ENCODE measurements around the gene FBXL19.

GRCh38 chr16:30963925-30964511 lies 40.6 kb downstream of the FBXL19 start:
- TF ChIP-seq REST (IDR thresholded peaks at IDR 0.05), result no peak
- TF ChIP-seq CTCF (IDR thresholded peaks at IDR 0.05), result no peak
- no peak for TF ChIP-seq SMC3 (IDR thresholded peaks at IDR 0.05)

Measured in A549 (cell line).